GM23248 (cell line): Measurements from ENCODE around the gene TBC1D13. TPM values are rescaled to one million over a fixed set of nuclear protein-coding genes. Genes with fewer than 3 reads are reported as not detected.
"Not testable (repeated sequence)": the region's sequence is repeated elsewhere in the genome, so short reads cannot be mapped to it uniquely, and the experiment has no call there.

Experiments
- DNase-seq: peaks from one replicate; pipeline ENCODE4 v3.0.0-alpha.2; 2015
- H2AFZ ChIP-seq: fragments of 200-600 bp; sonication (generic); 2 replicates; pipeline ENCODE4 v1.6.1; 2016; ENCODE audit warnings: antibody characterized with exemption
- H3F3A ChIP-seq: fragments of 200-600 bp; sonication (generic); 2 replicates; pipeline ENCODE4 v1.6.1; 2016; ENCODE audit warnings: mild to moderate bottlenecking, antibody characterized with exemption, mixed run types; ENCODE audit not compliant: insufficient read depth
- H3K27ac ChIP-seq: fragments of 200-600 bp; sonication (generic); 2 replicates; pipeline ENCODE4 v1.5.1; 2016; ENCODE audit warnings: mild to moderate bottlenecking
- H3K27me3 ChIP-seq: fragments of 200-600 bp; sonication (generic); replicated peaks from 2 replicates; pipeline ENCODE4 v1.6.1; 2016; ENCODE audit warnings: mild to moderate bottlenecking; ENCODE audit not compliant: insufficient read depth
- H3K36me3 ChIP-seq: fragments of 200-600 bp; sonication (generic); 2 replicates; pipeline ENCODE4 v1.6.1; 2016; ENCODE audit warnings: low read depth, mild to moderate bottlenecking
- H3K4me1 ChIP-seq: fragments of 200-600 bp; sonication (generic); 2 replicates; pipeline ENCODE4 v1.6.1; 2016; ENCODE audit warnings: mild to moderate bottlenecking; ENCODE audit not compliant: insufficient read depth
- H3K4me2 ChIP-seq: fragments of 200-600 bp; sonication (generic); one replicate; pipeline ENCODE4 v1.6.1; 2016; ENCODE audit warnings: mild to moderate bottlenecking; ENCODE audit not compliant: unreplicated experiment
- H3K4me3 ChIP-seq: fragments of 200-600 bp; sonication (generic); 2 replicates; pipeline ENCODE4 v1.5.1; 2016; ENCODE audit warnings: mild to moderate bottlenecking
- H3K79me2 ChIP-seq: fragments of 200-600 bp; sonication (generic); 2 replicates; pipeline ENCODE4 v1.6.1; 2016; ENCODE audit warnings: mild to moderate bottlenecking; ENCODE audit not compliant: insufficient read depth
- H3K9ac ChIP-seq: fragments of 200-600 bp; sonication (generic); 2 replicates; pipeline ENCODE4 v1.6.1; 2016; ENCODE audit warnings: mild to moderate bottlenecking
- H3K9me2 ChIP-seq: fragments of 200-600 bp; sonication (generic); 2 replicates; pipeline ENCODE4 v1.6.1; 2016; ENCODE audit warnings: mixed run types, mild to moderate bottlenecking, moderate library complexity; ENCODE audit not compliant: insufficient read depth
- H3K9me3 ChIP-seq: fragments of 200-600 bp; sonication (generic); one replicate; pipeline ENCODE4 v1.6.1; 2017; ENCODE audit warnings: low read depth
- H4K20me1 ChIP-seq: fragments of 200-600 bp; sonication (generic); 2 replicates; pipeline ENCODE4 v1.6.0; 2016; ENCODE audit not compliant: insufficient read depth
- EZH2 ChIP-seq: fragments of 200-600 bp; sonication (generic); IDR thresholded peaks from 2 replicates; pipeline ENCODE4 v1.6.1; 2018; ENCODE audit warnings: antibody characterized with exemption, mild to moderate bottlenecking; ENCODE audit not compliant: insufficient read depth, poor library complexity, severe bottlenecking
- EZH2phosphoT487 ChIP-seq: fragments of 200-600 bp; sonication (generic); IDR thresholded peaks from 2 replicates; pipeline ENCODE4 v1.6.1; 2018; ENCODE audit warnings: antibody characterized with exemption, moderate library complexity, mild to moderate bottlenecking, low read depth; ENCODE audit not compliant: insufficient read depth
- WGBS, 2 experiments: methylation state at CpG; one replicate each; pipeline ENCODE4 v1.1.6; 2015 to 2017; ENCODE audit warnings: low lambda C conversion rate in 2 of 2, low coverage in 1 of 2; ENCODE audit errors: missing lambda C conversion rate in 2 of 2; 5-methylcytosine and 5-hydroxymethylcytosine counted together
- in situ Hi-C: fragments of 300-500 bp; cut with MboI; formaldehyde crosslinking; loops from 2 replicates; pipeline ENCODE4 v1.15.0; 2020
- polyA plus RNA-seq: library from polyadenylated mRNA; unstranded; fragments of >200 nt; fragmentation: Nextera tagmentation; extraction: Ambion mirVana; gene quantifications from 2 replicates; pipeline ENCODE4 v1.2.1, GENCODE V29; 2016
- total RNA-seq: library from RNA; depleted of rRNA; stranded (reverse); fragments of >200 nt; shearing (Covaris generic); gene quantifications from 2 replicates; pipeline ENCODE4 v1.2.3, GENCODE V29; 2014

TBC1D13 gene
- total and polyA plus RNA-seq, 2 experiments from 2014 or later = 17.3 to 25.3 TPM

DNA sequence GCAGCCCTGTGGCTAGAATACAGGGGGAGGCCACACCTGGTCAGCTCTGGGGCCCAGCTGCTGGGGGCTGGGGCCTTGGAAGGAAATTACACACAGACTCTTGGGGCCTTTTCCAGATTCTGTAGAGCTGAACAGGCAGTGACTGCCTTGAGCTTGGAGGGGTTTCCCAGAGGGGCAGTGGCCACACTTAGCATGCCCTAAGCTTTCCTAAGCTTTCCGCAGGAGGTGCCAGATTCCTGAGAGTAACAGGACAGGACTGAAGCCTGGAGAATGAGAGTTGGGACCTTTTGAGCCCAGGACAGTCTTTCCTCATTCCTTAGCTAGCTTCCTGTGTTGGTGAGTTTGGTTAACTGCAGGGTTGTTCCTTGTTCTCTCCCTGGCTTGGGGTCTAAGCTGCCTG lies 1.4 kb downstream of the TBC1D13 start:
- H3K9ac ChIP-seq = peak overlapping the region; percentile 86
- peaks cover 7% of the 10 kb centered on the region for H3K4me1 ChIP-seq
- H3K4me3 ChIP-seq = peak overlapping the region; percentile 91
- WGBS, 2 experiments = 38 to 50% methylated on average over 1 of the region's 1 CpG
- no peaks in the 10 kb centered on the region for H3K27me3 ChIP-seq
- H3F3A ChIP-seq = 0 out of 2 replicates have a peak, but pooled peaks cover 5% of the 10 kb centered on the region
- H3K27ac ChIP-seq = no peak overlapping the region
- H3K9me2 ChIP-seq = no peaks in the 10 kb centered on the region
- TF ChIP-seq EZH2phosphoT487 = no peak
- no peak for TF ChIP-seq EZH2
- H4K20me1 ChIP-seq = no peaks in the 10 kb centered on the region
- in situ Hi-C loops = no loop called here
- H2AFZ ChIP-seq = no peak overlapping the region
- H3K36me3 ChIP-seq = no peaks in the 10 kb centered on the region; the same call in 1 of the 2 replicates
- H3K79me2 ChIP-seq = peaks cover 27% of the 10 kb centered on the region
- peak overlapping the region; percentile 98 for H3K4me2 ChIP-seq
- H3K9me3 ChIP-seq = no peaks in the 10 kb centered on the region
- no peak for DNase-seq

DNA sequence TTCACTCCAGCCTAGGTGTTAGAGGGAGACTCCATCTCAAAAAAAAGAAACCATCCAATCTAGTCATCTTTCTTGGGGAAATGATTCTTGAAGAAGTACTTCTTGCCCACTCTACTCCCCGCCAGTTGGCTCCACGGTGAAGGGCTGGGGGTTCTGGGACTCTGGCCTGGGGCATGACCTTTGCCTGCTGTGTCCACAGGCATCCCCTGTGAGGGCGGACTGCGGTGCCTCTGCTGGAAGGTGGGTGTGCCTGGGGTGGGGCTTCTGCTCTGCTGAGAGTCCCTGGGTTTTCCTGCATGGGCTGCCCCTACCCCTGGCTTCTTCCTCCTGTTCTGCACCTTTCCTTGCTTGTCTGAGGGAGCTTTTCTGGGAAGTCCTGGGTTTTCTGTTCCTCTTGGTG lies 3.5 kb downstream of the TBC1D13 start:
- 100% methylated on average over 4 of the region's 4 CpGs for WGBS, 2 experiments
- Histone ChIP-seq H3K9me3 (no peaks in the 10 kb centered on the region), H4K20me1 (no peaks in the 10 kb centered on the region), H3K36me3 (no peaks in the 10 kb centered on the region; the same call in 1 of the 2 replicates), H3K9ac (no peak overlapping the region), H3K4me3 (no peak overlapping the region), H3K4me1 (peaks cover 7% of the 10 kb centered on the region), H3K79me2 (peaks cover 27% of the 10 kb centered on the region), H3K27me3 (no peaks in the 10 kb centered on the region), H3K4me2 (no peak overlapping the region), H3K27ac (no peak overlapping the region), H3K9me2 (no peaks in the 10 kb centered on the region), H3F3A (0 out of 2 replicates have a peak, but pooled peaks cover 5% of the 10 kb centered on the region), H2AFZ (no peak overlapping the region)
- TF ChIP-seq EZH2phosphoT487 (no peak), EZH2 (no peak)
- DNase-seq = no peak
- in situ Hi-C loops = no loop called here

DNA sequence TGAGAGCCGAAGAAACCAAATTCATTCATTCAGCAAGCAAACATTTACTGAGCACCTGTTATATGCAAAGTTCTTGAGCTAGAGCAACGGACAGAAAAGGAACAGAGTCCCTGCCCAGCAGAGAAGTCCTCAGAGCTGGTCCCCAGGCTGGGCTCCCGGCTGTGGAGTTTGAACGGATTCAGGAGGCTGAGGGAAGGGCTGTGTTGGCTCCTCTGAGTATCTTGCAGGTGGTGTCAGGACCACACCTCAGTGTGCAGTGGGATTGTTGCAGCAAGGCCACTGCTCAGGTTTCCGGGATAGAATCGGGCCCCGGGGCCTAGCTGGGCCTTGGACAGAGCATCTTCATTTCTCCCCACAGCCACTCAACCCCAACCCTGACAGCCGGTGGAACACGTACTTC lies 5.1 kb downstream of the TBC1D13 start:
- WGBS, 2 experiments = 91 to 97% methylated on average over 9 of the region's 9 CpGs
- TF ChIP-seq EZH2 (no peak), EZH2phosphoT487 (no peak)
- in situ Hi-C loops = no loop called here
- peaks cover 29% of the 10 kb centered on the region for H3K79me2 ChIP-seq
- DNase-seq = no peak
- H3K4me3 ChIP-seq = no peak overlapping the region
- H3F3A ChIP-seq = 0 out of 2 replicates have a peak, but pooled peaks cover 5% of the 10 kb centered on the region
- no peaks in the 10 kb centered on the region; the same call in 1 of the 2 replicates for H3K36me3 ChIP-seq
- H3K4me2 ChIP-seq = no peak overlapping the region
- no peaks in the 10 kb centered on the region for H4K20me1 ChIP-seq
- no peak overlapping the region for H3K9ac ChIP-seq
- H3K27me3 ChIP-seq = no peaks in the 10 kb centered on the region
- H3K9me2 ChIP-seq = no peaks in the 10 kb centered on the region
- no peaks in the 10 kb centered on the region for H3K9me3 ChIP-seq
- no peak overlapping the region for H3K27ac ChIP-seq
- no peak overlapping the region for H2AFZ ChIP-seq
- peaks cover 7% of the 10 kb centered on the region for H3K4me1 ChIP-seq

DNA sequence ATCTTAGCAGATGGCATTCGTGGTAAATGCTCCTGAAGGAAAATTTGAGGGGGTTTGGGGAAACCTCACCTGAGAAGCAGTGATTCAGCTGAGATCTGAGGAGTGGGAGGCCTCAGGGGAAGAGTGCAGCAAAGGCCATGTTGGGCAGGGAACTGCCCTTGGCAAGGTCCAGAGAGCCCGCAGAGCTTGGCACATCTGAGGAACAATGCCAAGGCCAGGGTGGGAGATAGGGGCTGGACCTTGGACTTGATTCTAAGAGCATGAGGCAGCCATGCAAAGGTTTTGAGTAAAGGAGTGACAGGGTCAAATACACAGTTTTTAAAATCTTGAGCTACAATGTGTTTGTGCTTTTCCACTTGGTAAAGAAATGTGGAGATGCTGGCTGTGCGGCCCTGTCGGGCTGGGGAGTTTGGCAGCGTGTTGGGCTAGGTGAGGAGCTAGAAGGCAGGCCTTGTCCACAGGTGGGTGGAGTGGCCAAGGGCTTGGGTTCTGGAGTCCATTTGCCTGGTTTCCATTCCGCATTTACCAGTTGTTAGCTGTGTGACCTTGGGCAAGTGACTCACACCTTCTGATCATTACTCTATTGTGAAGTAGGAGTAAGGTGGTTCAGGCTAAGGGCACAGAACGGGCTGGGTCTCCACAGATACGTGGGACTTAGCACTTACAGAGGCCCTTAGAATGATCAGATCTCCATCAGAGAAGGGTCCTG lies 6.1 kb downstream of the TBC1D13 start:
- Histone ChIP-seq H4K20me1 (no peaks in the 10 kb centered on the region), H3K4me3 (no peak overlapping the region), H3F3A (no peaks in the 10 kb centered on the region), H3K9me3 (no peaks in the 10 kb centered on the region), H3K79me2 (peaks cover 19% of the 10 kb centered on the region), H3K27me3 (no peaks in the 10 kb centered on the region), H3K27ac (no peak overlapping the region), H3K36me3 (no peaks in the 10 kb centered on the region; the same call in 1 of the 2 replicates), H3K4me2 (no peak overlapping the region), H3K4me1 (peaks cover 4% of the 10 kb centered on the region), H3K9ac (no peak overlapping the region), H2AFZ (no peak overlapping the region), H3K9me2 (no peaks in the 10 kb centered on the region)
- in situ Hi-C loops = no loop called here
- TF ChIP-seq EZH2phosphoT487 = no peak
- no peak for TF ChIP-seq EZH2
- DNase-seq = no peak
- WGBS, 2 experiments = 84 to 85% methylated on average over 8 of the region's 8 CpGs

DNA sequence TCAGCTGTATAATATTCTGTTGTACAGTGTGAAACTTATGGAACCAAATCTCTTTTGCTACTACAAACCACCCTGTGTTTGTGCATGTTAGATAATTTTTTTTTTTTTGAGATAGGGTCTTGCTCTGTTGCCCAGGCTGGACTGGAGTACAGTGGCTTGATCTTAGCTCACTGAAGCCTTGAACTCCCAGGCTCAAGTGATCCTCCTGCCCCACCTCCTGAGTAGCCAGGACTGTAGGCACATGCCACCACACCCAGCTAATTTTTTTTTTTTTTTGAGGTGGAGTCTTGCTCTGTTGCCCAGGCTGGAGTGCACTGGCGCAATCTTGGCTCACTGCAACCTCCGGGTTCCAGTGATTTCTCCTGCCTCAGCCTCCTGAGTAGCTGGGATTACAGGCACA lies 7.9 kb downstream of the TBC1D13 start:
- H3K9ac ChIP-seq, H3K27ac ChIP-seq, H4K20me1 ChIP-seq, H3F3A ChIP-seq, in situ Hi-C loops, H3K4me2 ChIP-seq, H3K79me2 ChIP-seq, H3K27me3 ChIP-seq, H3K4me3 ChIP-seq, H3K9me3 ChIP-seq, H3K4me1 ChIP-seq, H3K9me2 ChIP-seq, H2AFZ ChIP-seq, DNase-seq, H3K36me3 ChIP-seq: not testable (repeated sequence)
- 44 to 47% methylated on average over 2 of the region's 2 CpGs for WGBS, 2 experiments
